GM23338 (cell line): ENCODE results near the gene UBFD1. TPM values are rescaled to one million over a fixed set of nuclear protein-coding genes. Genes with fewer than 3 reads are reported as not detected.

Experiments
- ATAC-seq: fragments of 200-7000 bp; cut with Tn5 transposase; 3 replicates; pipeline ENCODE4 v1.9.1; 2020
- DNase-seq: peaks from one replicate; pipeline ENCODE4 v3.0.0-alpha.2; 2015; ENCODE audit warnings: low spot score
- H2AFZ ChIP-seq: fragments of 200-600 bp; sonication (generic); 2 replicates; pipeline ENCODE4 v1.8.0; 2016; ENCODE audit warnings: antibody characterized with exemption, mild to moderate bottlenecking, moderate library complexity
- H3F3A ChIP-seq: fragments of 200-600 bp; sonication (generic); replicated peaks from 2 replicates; pipeline ENCODE4 v1.8.0; 2017; ENCODE audit warnings: antibody characterized with exemption, mixed run types, low read depth
- H3K27ac ChIP-seq: fragments of 200-600 bp; sonication (generic); 2 replicates; pipeline ENCODE4 v1.6.1; 2016; ENCODE audit warnings: low read depth
- H3K27me3 ChIP-seq: fragments of 200-600 bp; sonication (generic); 2 replicates; pipeline ENCODE4 v1.8.0; 2016; ENCODE audit warnings: mild to moderate bottlenecking, mixed run types, moderate library complexity; ENCODE audit not compliant: insufficient read depth
- H3K36me3 ChIP-seq: fragments of 200-600 bp; sonication (generic); 2 replicates; pipeline ENCODE4 v1.8.0; 2016; ENCODE audit warnings: mild to moderate bottlenecking; ENCODE audit not compliant: insufficient read depth
- H3K4me1 ChIP-seq: fragments of 200-600 bp; sonication (generic); 2 replicates; pipeline ENCODE4 v1.8.0; 2016; ENCODE audit warnings: mild to moderate bottlenecking, moderate library complexity; ENCODE audit not compliant: insufficient read depth
- H3K4me2 ChIP-seq: fragments of 200-600 bp; sonication (generic); 2 replicates; pipeline ENCODE4 v1.7.1; 2017; ENCODE audit warnings: mixed run types
- H3K4me3 ChIP-seq: fragments of 200-600 bp; sonication (generic); 2 replicates; pipeline ENCODE4 v1.6.1; 2016; ENCODE audit warnings: mixed run types
- H3K79me2 ChIP-seq: fragments of 200-600 bp; sonication (generic); replicated peaks from 2 replicates; pipeline ENCODE4 v1.8.0; 2017; ENCODE audit warnings: mild to moderate bottlenecking; ENCODE audit not compliant: insufficient read depth
- H3K9me2 ChIP-seq: fragments of 200-600 bp; sonication (generic); 2 replicates; pipeline ENCODE4 v1.8.0; 2017; ENCODE audit not compliant: insufficient read depth
- H4K20me1 ChIP-seq: fragments of 200-600 bp; sonication (generic); replicated peaks from 2 replicates; pipeline ENCODE4 v1.8.0; 2017; ENCODE audit warnings: mild to moderate bottlenecking; ENCODE audit not compliant: insufficient read depth
- H3K27ac Mint-ChIP-seq: 2 replicates; pipeline ENCODE4 v1.8.0; 2020; ENCODE audit warnings: inconsistent platforms, mild to moderate bottlenecking, moderate library complexity, mixed read lengths
- H3K27me3 Mint-ChIP-seq: 3 replicates; pipeline ENCODE4 v1.8.0; 2022; ENCODE audit warnings: low read depth, mild to moderate bottlenecking, moderate library complexity, mixed read lengths, inconsistent platforms; ENCODE audit not compliant: insufficient read depth, poor library complexity
- H3K36me3 Mint-ChIP-seq: 3 replicates; pipeline ENCODE4 v1.8.0; 2021; ENCODE audit warnings: low read depth, mild to moderate bottlenecking, inconsistent platforms, moderate library complexity, mixed read lengths
- H3K4me1 Mint-ChIP-seq: 3 replicates; pipeline ENCODE4 v1.8.0; 2020; ENCODE audit warnings: mild to moderate bottlenecking, inconsistent platforms, mixed read lengths
- H3K4me3 Mint-ChIP-seq: 3 replicates; pipeline ENCODE4 v1.8.0; 2021; ENCODE audit warnings: moderate library complexity, mild to moderate bottlenecking, inconsistent platforms, mixed read lengths
- H3K9me3 Mint-ChIP-seq: 3 replicates; pipeline ENCODE4 v1.8.0; 2020; ENCODE audit warnings: moderate library complexity, mild to moderate bottlenecking, inconsistent platforms, mixed read lengths
- CREB1 ChIP-seq: fragments of 250-450 bp; sonication (Bioruptor Pico); IDR thresholded peaks from 2 replicates; pipeline ENCODE4 v1.5.0; 2020; ENCODE audit warnings: low read depth, mild to moderate bottlenecking, moderate library complexity
- ETS1 ChIP-seq: IDR thresholded peaks from 2 replicates; pipeline ENCODE4 v1.6.1; 2016; ENCODE audit warnings: antibody characterized with exemption
- EZH2phosphoT487 ChIP-seq: fragments of 200-600 bp; sonication (generic); IDR thresholded peaks from one replicate; pipeline ENCODE4 v1.8.1; 2018; ENCODE audit warnings: antibody characterized with exemption; ENCODE audit not compliant: unreplicated experiment
- JUNB ChIP-seq: IDR thresholded peaks from one replicate; pipeline ENCODE4 v1.6.1; 2016; ENCODE audit warnings: antibody characterized with exemption; ENCODE audit not compliant: unreplicated experiment
- NANOG ChIP-seq: IDR thresholded peaks from 2 replicates; pipeline ENCODE4 v1.6.1; 2016; ENCODE audit warnings: antibody characterized with exemption, borderline replicate concordance
- POLR2AphosphoS5 ChIP-seq: IDR thresholded peaks from 2 replicates; pipeline ENCODE4 v1.6.1; 2016; ENCODE audit warnings: antibody characterized with exemption, low read depth
- REST ChIP-seq: IDR thresholded peaks from one replicate; pipeline ENCODE4 v1.6.1; 2018; ENCODE audit warnings: antibody characterized with exemption; ENCODE audit not compliant: unreplicated experiment
- ZNF114 ChIP-seq: fragments of 250-450 bp; sonication (Bioruptor Pico); IDR thresholded peaks from 2 replicates; pipeline ENCODE4 v1.5.0; 2020; ENCODE audit warnings: mild to moderate bottlenecking, moderate library complexity
- polyA plus RNA-seq: library from polyadenylated mRNA; unstranded; fragments of >200 nt; fragmentation: Nextera tagmentation; extraction: Ambion mirVana; gene quantifications from 2 replicates; pipeline ENCODE4 v1.2.1, GENCODE V29; 2016
- total RNA-seq: library from RNA; depleted of rRNA; stranded (reverse); fragments of >200 nt; shearing (Covaris generic); gene quantifications from 2 replicates; pipeline ENCODE4 v1.2.3, GENCODE V29; 2014
- TF ChIP-seq, protein P1 (sequence below): fragments of 250-450 bp; sonication (Bioruptor Pico); IDR thresholded peaks from 2 replicates; pipeline ENCODE4 v1.5.0; 2020; ENCODE audit warnings: mild to moderate bottlenecking, moderate library complexity

The UBFD1 gene
- total and polyA plus RNA-seq, 2 experiments from 2014 or later: 28.5 to 249 TPM

- no peaks in the 10 kb centered on the region for H3K27me3 Mint-ChIP-seq
- Histone ChIP-seq H3K36me3 (no peaks in the 10 kb centered on the region; the same call in 1 of the 2 replicates), H4K20me1 (no peaks in the 10 kb centered on the region), H3K4me3 (no peak overlapping the region), H3K79me2 (peaks cover 3% of the 10 kb centered on the region), H3K27ac (no peak overlapping the region), H3K4me2 (no peak overlapping the region), H3K4me1 (no peaks in the 10 kb centered on the region), H3K27me3 (no peaks in the 10 kb centered on the region), H3K9me2 (no peaks in the 10 kb centered on the region), H2AFZ (no peak overlapping the region), H3F3A (no peaks in the 10 kb centered on the region)
- ATAC-seq (no peak), DNase-seq (no peak)
- H3K4me3 Mint-ChIP-seq: no peak overlapping the region
- TF ChIP-seq JUNB: no peak
- no peak for TF ChIP-seq NANOG
- TF ChIP-seq, protein P1, sequence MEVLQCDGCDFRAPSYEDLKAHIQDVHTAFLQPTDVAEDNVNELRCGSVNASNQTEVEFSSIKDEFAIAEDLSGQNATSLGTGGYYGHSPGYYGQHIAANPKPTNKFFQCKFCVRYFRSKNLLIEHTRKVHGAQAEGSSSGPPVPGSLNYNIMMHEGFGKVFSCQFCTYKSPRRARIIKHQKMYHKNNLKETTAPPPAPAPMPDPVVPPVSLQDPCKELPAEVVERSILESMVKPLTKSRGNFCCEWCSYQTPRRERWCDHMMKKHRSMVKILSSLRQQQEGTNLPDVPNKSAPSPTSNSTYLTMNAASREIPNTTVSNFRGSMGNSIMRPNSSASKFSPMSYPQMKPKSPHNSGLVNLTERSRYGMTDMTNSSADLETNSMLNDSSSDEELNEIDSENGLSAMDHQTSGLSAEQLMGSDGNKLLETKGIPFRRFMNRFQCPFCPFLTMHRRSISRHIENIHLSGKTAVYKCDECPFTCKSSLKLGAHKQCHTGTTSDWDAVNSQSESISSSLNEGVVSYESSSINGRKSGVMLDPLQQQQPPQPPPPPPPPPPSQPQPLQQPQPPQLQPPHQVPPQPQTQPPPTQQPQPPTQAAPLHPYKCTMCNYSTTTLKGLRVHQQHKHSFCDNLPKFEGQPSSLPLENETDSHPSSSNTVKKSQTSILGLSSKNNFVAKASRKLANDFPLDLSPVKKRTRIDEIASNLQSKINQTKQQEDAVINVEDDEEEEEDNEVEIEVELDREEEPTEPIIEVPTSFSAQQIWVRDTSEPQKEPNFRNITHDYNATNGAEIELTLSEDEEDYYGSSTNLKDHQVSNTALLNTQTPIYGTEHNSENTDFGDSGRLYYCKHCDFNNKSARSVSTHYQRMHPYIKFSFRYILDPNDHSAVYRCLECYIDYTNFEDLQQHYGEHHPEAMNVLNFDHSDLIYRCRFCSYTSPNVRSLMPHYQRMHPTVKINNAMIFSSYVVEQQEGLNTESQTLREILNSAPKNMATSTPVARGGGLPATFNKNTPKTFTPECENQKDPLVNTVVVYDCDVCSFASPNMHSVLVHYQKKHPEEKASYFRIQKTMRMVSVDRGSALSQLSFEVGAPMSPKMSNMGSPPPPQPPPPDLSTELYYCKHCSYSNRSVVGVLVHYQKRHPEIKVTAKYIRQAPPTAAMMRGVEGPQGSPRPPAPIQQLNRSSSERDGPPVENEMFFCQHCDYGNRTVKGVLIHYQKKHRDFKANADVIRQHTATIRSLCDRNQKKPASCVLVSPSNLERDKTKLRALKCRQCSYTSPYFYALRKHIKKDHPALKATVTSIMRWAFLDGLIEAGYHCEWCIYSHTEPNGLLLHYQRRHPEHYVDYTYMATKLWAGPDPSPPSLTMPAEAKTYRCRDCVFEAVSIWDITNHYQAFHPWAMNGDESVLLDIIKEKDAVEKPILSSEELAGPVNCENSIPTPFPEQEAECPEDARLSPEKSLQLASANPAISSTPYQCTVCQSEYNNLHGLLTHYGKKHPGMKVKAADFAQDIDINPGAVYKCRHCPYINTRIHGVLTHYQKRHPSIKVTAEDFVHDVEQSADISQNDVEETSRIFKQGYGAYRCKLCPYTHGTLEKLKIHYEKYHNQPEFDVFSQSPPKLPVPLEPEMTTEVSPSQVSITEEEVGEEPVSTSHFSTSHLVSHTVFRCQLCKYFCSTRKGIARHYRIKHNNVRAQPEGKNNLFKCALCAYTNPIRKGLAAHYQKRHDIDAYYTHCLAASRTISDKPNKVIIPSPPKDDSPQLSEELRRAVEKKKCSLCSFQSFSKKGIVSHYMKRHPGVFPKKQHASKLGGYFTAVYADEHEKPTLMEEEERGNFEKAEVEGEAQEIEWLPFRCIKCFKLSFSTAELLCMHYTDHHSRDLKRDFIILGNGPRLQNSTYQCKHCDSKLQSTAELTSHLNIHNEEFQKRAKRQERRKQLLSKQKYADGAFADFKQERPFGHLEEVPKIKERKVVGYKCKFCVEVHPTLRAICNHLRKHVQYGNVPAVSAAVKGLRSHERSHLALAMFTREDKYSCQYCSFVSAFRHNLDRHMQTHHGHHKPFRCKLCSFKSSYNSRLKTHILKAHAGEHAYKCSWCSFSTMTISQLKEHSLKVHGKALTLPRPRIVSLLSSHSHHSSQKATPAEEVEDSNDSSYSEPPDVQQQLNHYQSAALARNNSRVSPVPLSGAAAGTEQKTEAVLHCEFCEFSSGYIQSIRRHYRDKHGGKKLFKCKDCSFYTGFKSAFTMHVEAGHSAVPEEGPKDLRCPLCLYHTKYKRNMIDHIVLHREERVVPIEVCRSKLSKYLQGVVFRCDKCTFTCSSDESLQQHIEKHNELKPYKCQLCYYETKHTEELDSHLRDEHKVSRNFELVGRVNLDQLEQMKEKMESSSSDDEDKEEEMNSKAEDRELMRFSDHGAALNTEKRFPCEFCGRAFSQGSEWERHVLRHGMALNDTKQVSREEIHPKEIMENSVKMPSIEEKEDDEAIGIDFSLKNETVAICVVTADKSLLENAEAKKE (CRISPR knock-in tag): no peak
- no peak for TF ChIP-seq POLR2AphosphoS5
- H3K36me3 Mint-ChIP-seq: peaks cover 13% of the 10 kb centered on the region
- no peak overlapping the region for H3K27ac Mint-ChIP-seq
- H3K9me3 Mint-ChIP-seq: no peaks in the 10 kb centered on the region; the same call in 2 of the 3 replicates
- no peaks in the 10 kb centered on the region for H3K4me1 Mint-ChIP-seq
Measured at GRCh38 chr16:23514381-23515152, 43.0 kb upstream of the UBFD1 start.

GRCh38 chr16:23515881-23516280, 41.6 kb upstream of the UBFD1 start:
- H3K9me3 Mint-ChIP-seq: no peaks in the 10 kb centered on the region; the same call in 2 of the 3 replicates
- peaks cover 20% of the 10 kb centered on the region for H3K36me3 Mint-ChIP-seq
- no peak overlapping the region for H3K4me2 ChIP-seq
- no peaks in the 10 kb centered on the region for H3K4me1 ChIP-seq
- no peak overlapping the region for H2AFZ ChIP-seq
- H3K4me3 Mint-ChIP-seq: no peak overlapping the region
- H3K4me1 Mint-ChIP-seq: no peaks in the 10 kb centered on the region
- H3K27me3 ChIP-seq: no peaks in the 10 kb centered on the region
- H4K20me1 ChIP-seq: no peaks in the 10 kb centered on the region; the same call in 1 of the 2 replicates
- H3K79me2 ChIP-seq: no peaks in the 10 kb centered on the region
- no peaks in the 10 kb centered on the region; the same call in 1 of the 2 replicates for H3K36me3 ChIP-seq
- no peaks in the 10 kb centered on the region for H3K27me3 Mint-ChIP-seq
- no peaks in the 10 kb centered on the region for H3K9me2 ChIP-seq
- no peak overlapping the region for H3K27ac ChIP-seq
- DNase-seq (no peak), ATAC-seq (no peak)
- H3K27ac Mint-ChIP-seq: no peak overlapping the region
- no peak overlapping the region for H3K4me3 ChIP-seq
- H3F3A ChIP-seq: no peaks in the 10 kb centered on the region
- TF ChIP-seq JUNB (no peak), ETS1 (no peak), ZNF114 (CRISPR knock-in tag) (no peak), EZH2phosphoT487 (no peak), REST (no peak), NANOG (no peak), CREB1 (CRISPR knock-in tag) (no peak)
